ENCODE measurements around the gene PPARD.
A peak's percentile ranks its signal among the peaks of the same experiment; 100 is the strongest.

Gene PPARD

DNA sequence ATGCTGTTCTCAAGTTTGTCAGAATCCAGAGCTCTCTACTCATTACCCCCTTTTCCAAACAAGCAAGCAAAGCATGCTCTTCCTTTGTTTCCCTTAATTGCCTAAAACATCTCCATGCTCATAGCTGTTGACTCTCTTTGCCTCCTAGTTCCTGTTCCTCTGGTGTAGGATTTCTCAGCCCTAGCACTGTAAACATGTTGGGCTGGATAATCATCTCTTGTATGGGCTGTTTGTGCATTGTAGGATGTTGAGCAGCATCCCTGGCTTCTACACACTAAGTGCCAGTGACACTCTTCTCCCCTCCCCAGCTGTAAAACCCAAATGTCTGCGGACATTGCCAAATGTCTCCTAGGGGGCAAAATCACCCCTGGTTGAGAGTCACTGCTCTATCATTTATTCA is 14.0 kb downstream of the PPARD start:
- no peak for DNase-seq (ENCODE audit: low read depth)

- DNase-seq (ENCODE audit: low read depth), result no peak
Measured at GRCh38 chr6:35357677-35358076, 15.3 kb downstream of the PPARD start.

DNA sequence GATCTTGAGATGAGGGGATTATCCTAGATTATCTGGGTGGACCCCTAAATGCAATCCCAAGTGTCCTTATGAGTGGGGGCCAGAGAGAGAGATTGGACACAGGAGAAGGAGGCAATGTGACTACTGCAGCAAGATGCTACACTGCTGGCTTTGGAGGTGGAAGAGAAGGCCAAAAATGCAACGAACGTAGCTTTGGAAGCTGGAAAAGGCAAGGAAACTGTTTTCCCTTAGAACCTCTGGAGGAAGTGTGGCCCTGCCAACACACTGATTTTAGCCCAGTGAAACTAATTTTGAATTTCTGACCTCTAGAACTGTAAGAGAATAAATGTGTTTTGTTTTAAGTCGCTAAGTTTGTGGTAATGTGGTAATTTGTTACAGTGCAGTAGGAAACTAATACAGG is 15.7 kb downstream of the PPARD start:
- no peak for DNase-seq (ENCODE audit: low read depth)

GRCh38 chr6:35359346-35359743 is 17.0 kb downstream of the PPARD start:
- DNase-seq (ENCODE audit: low read depth), result no peak

DNA sequence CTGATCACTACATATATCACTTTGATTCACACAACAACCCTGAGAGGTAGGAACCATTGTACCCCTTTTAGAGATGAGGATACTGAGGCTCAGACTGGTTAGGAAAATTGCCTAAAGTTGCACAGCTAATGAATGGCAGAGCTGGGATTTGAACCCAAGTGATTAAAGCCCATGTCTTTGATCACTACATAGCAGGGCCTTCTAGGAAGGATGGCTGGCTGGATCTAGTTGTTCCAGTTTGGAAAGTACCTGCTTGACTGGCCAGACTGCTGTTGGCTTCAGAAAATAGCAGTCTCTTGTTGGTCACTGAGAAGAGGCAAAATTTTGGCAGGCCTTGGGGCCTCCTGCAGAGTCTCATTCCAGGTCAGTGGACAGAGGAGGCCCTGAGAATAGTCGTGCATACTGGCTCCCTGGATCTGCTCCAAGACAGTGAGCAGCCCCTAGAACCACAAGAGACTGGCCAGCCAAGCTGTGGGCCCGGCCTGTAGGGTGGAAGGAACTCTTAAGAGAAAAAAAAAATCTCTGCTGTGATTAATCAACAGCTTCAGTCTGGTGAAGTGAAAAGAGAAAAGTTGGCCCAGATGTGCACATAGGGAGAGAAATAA is 17.5 kb downstream of the PPARD start:
- DNase-seq (ENCODE audit: low read depth), result no peak

- DNase-seq (ENCODE audit: low read depth), result no peak
Measured at GRCh38 chr6:35360349-35361138, 18.2 kb downstream of the PPARD start.

DNA sequence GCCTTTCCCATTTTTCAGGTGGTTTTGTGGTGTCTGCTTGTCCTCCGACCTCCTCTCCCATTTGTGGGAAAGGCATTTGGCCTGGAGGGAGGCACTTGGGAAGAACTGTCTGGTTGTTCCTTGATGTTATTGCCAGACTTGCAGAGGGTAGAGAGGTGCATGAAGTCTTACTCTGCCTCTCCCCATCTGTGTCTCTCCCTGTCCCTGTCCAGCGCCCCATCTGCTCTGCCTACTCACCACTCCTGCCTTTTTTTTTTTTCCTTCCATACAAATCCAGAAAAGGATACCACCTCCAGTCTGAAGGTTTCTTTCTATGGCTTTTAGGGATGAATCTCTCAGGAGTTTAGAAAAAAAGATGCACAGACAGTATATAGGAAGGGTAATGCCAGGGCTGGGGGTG is 19.8 kb downstream of the PPARD start:
- no peak for DNase-seq (ENCODE audit: low read depth)

DNA sequence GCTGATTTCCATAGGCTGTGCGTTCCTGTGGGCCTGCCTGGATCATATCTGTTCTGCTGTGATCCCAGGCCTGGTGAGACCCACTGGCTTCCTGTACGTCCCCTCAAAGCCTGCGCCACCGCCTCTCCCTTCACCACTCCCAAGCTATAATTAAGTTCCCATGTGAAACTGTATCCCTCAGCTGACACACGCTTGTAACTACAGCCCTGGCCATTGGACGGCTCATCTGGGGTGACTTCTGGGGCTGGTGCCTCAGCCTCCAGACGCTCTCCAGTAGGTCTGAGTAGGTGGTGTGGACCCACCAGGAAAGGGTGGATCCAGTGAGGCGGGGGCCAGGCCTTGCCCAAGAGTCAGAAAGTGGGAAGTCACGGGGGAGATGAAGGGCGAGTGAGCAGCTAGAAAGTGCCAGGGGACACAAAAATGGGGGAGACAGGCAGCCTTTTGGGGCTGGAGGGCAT is 21.0 kb downstream of the PPARD start:
- DNase-seq (ENCODE audit: low read depth), result no peak

- no peak for DNase-seq (ENCODE audit: low read depth)
Measured at GRCh38 chr6:35365594-35366203, 23.3 kb downstream of the PPARD start.

GRCh38 chr6:35366204-35366596 is 23.8 kb downstream of the PPARD start:
- DNase-seq (ENCODE audit: low read depth), result no peak

- DNase-seq (ENCODE audit: low read depth), result no peak
Measured at GRCh38 chr6:35367646-35368037, 25.3 kb downstream of the PPARD start.

DNA sequence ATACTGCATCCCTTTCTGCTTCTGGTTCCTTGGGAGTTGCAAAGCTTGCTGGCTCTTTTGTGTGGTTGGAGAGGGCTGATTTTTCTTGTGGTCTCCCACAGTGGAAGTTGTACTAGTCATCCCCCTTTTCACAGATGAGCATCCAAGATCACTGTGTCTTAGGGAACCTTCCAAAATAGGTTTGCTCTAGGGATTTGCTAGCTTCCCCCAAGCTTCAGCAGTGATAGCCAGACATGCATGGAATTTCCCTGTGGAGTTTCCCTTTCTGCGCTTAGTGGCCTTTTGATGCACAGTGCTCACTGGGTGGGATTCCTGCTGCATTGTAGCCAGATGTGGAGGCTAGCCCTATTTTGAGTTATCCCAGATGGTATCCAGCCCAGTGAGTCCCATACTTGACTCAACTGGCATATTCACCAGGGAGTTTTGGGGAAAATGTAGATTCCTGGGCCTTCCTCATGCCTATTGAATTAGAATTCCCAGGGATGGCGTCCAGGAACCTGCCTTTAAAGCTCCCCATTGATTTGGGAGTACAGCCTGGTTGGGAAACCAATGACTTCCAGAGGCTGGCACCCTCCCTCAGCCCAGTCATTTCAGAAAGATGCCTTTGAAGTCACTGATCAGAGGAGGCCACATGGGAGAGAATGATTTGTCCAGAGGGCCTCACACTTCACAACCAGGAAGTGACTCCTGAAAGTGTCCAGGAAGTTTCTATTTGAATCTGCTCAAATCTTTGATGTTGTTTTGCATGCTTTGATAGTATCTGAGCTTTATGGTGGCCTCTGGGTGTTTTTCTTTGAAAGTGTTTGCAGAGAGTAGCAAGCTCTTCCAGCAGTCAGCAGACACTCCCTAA is 25.9 kb downstream of the PPARD start:
- DNase-seq (ENCODE audit: low read depth), result no peak

DNA sequence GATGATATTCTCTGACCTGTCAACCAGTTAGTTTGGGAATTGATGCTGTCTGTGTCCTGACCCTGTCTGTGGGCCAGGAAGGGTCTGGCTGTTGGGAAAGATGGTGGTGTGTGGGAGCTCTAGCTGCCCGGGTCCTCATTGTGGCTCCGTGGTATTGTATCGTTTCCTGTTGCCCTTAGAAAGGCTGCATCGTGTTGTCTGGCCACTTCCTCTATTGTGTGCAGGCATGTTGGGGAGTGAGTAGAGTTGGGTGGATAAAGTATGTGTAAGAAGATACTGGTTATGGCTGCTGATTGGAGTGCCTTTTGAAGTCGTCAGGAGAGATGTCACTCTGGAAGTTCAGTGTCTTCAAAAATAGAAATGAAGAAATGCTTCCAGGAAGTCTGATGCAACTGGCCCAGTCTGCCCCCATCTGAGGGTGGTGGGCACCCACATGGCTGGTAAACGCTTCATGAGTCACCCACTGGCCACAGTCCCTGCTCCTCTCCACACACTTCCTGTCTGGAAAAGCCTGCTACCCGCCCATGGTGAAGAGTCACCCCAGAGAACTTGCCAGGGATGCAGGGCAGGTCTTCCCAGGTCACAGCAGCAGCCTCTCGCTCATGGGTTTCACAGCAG is 27.9 kb downstream of the PPARD start:
- DNase-seq (ENCODE audit: low read depth), result peak; percentile 24

DNA sequence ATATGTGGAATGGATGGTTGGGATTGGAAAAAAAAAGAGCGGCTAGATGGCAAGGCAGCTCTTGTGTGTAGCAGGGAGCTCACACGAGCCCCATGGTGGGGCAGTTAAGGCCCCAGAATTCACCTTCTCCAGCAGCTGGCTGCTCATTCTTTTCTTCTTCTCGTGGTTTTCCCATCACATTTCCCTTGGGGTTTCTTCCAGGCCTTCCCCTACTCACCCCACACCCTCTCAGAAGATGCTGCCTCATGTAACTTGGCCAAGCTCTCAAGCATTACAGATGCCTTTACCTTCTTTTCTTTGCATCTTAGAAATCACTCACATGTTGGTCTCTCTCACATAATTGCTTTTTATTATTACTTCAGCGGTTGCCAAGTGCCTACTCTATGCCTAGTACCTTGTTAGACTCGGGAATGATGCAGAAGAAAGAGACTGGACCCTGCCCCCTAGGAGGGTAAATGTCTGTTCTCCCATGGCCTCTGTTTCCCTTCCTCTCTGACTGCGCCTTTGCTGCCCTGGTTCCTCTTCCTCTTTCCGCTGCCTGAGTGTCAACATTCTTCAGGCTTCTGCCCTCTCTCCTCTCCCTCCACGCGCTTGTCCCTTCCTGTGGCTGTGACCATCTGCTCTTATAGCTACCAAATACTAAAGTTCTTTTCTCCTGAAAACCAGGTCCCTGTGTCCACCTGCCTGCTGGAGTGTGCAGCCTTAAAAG is 28.6 kb downstream of the PPARD start:
- no peak for DNase-seq (ENCODE audit: low read depth)

DNA sequence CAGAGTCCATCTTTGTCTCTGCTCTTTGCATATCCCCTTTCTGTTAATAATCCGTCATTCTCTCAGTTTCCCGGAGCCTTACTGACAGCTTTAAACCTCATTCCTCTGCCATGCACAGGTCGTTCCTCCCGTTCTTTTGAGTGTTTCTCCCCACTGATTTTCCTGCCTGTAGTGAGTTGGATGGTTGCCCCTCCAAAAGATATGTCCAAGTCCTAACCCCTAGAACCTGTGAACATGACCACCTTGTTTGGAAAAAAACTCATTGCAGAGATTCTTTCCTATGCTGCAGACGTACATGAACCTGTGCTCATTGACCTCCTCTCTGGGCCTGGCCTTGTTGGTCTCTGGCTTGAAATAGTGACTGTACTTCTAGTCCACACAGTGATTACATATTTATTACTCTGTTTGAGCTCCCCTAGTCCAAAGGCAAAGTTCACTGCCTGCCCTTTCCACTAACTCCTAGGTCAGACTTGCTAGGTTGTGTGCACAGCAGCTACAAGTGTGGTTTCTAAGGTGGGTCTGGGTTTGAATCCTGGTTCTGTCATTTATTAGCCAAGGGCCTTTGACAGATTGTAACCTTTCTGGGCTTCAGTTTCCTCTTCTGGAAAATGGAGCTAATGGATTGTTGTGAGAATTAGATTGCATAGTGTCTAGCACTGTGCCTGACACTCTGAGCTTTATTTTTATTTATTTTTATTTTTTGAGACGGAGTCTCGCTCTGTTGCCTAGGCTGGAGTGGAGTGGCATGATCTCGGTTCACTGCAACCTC is 29.3 kb downstream of the PPARD start:
- DNase-seq (ENCODE audit: low read depth), result no peak

GRCh38 chr6:35372633-35373032 is 30.3 kb downstream of the PPARD start:
- no peak for DNase-seq (ENCODE audit: low read depth)

DNA sequence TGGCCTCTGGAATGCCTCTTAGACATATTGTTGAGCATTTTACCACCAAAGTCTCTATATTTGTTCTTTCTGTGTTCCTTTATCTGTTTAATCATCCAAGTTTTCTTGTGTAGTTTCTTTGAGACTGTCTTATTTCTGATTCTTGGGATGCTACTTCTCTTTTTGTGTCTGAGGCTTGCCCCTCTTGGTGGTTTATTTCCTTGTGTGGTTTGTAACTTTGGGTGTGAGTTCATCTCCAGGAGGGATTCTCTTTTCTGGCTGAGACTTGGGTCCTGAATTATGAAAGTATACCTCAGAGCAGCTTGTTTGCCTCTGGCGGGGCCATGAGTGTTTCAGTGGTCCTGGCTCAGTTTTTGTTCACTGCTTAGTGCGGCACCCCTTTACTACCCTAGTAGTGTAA is 33.9 kb downstream of the PPARD start:
- no peak for DNase-seq (ENCODE audit: low read depth)

GRCh38 chr6:35377002-35377401 is 34.6 kb downstream of the PPARD start:
- DNase-seq (ENCODE audit: low read depth), result no peak

GRCh38 chr6:35378261-35378660 is 35.9 kb downstream of the PPARD start:
- no peak for DNase-seq (ENCODE audit: low read depth)

GRCh38 chr6:35381132-35381531 is 38.8 kb downstream of the PPARD start:
- DNase-seq (ENCODE audit: low read depth), result no peak

GRCh38 chr6:35382015-35382414 is 39.7 kb downstream of the PPARD start:
- no peak for DNase-seq (ENCODE audit: low read depth)

Measured in stimulated activated CD4-positive, alpha-beta T cell treated with anti-CD3 and anti-CD28 coated beads, Interleukin-2, amount 100 ng/mL, for 4 hours (primary cell).